GM19099 (cell line): ENCODE data around the gene OR5B12.

Experiments
- POLR2A ChIP-seq: IDR thresholded peaks from 3 replicates; pipeline ENCODE4 v1.6.1; 2011; ENCODE audit warnings: low read depth; ENCODE audit not compliant: insufficient read length; ENCODE audit errors: extremely low read depth

The OR5B12 gene

DNA sequence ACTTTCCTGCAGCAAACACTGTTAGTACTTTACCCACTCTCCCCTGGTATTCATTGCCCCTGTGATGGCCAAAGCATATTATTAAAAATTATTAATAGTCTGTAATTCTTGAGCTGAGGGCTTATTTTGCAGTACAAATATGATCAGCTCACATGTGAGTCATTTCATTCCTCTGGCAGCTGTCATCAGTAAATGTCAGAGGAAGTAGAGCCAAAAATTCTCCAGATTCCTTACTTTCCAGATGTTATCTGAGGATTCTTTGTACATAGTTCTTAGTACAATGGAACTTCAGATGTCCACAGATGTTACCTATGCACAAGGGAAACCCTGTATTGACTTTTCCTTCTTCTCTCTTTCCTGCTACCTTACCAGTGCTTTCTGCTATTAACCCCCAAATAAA is 47.8 kb downstream of the OR5B12 start:
- no peak for TF ChIP-seq POLR2A

GRCh38 chr11:58392746-58393145 is 49.3 kb downstream of the OR5B12 start:
- no peak for TF ChIP-seq POLR2A

GRCh38 chr11:58391879-58392278 is 50.2 kb downstream of the OR5B12 start:
- TF ChIP-seq POLR2A: no peak

- TF ChIP-seq POLR2A: no peak
Measured at GRCh38 chr11:58390551-58391063, 51.4 kb downstream of the OR5B12 start.
